Esophagus muscularis mucosa (tissue), 4 donors: ENCODE measurements around the gene NPAS1. TPM values are rescaled to one million over a fixed set of nuclear protein-coding genes. Genes with fewer than 3 reads are reported as not detected.

Source experiments
- DNase-seq: peaks from one replicate; pipeline ENCODE4 v3.0.0-alpha.2; 2017; ENCODE audit errors: extremely low spot score
- H3K27ac ChIP-seq, 4 donors: fragments of 200-600 bp; sonication (generic); replicated peaks in 1 of 4; 1 replicate in 3 of 4; 2 replicates in 1 of 4; pipeline ENCODE4 v1.5.1; 2016 to 2019; ENCODE audit warnings: mild to moderate bottlenecking in 1 of 4
- H3K27me3 ChIP-seq, 4 donors: fragments of 200-600 bp; sonication (generic); one replicate each; pipeline versions ENCODE4 v1.5.1 to v1.6.0; 2016 to 2019
- H3K36me3 ChIP-seq, 4 donors: fragments of 200-600 bp; sonication (generic); one replicate each; pipeline ENCODE4 v1.5.1; 2016 to 2019
- H3K4me1 ChIP-seq, 4 donors: fragments of 200-600 bp; sonication (generic); one replicate each; pipeline ENCODE4 v1.5.1; 2016 to 2019
- H3K4me3 ChIP-seq, 4 donors: fragments of 200-600 bp; sonication (generic); 1 replicate in 2 of 4; 2 replicates in 2 of 4; pipeline ENCODE4 v1.5.1; 2016 to 2019; ENCODE audit warnings: mild to moderate bottlenecking in 4 of 4, moderate library complexity in 1 of 4
- H3K9me3 ChIP-seq, 4 donors: fragments of 200-600 bp; sonication (generic); 1 replicate in 3 of 4; 2 replicates in 1 of 4; pipeline ENCODE4 v1.5.1; 2016 to 2019
- CTCF ChIP-seq, 3 experiments: fragments of 200-600 bp in 2 of 3; fragments of 450-650 bp in 1 of 3; sonication (generic) in 2 of 3; IDR thresholded peaks; one replicate each; pipeline ENCODE4 v1.5.1; 2017 to 2019; ENCODE audit warnings: antibody characterized with exemption in 3 of 3, mild to moderate bottlenecking in 2 of 3, moderate library complexity in 1 of 3
- EP300 ChIP-seq: sonication (generic); formaldehyde crosslinking; IDR thresholded peaks from one replicate; pipeline ENCODE4 v1.6.1; 2017; ENCODE audit warnings: antibody characterized with exemption
- POLR2A ChIP-seq: fragments of 450-650 bp; IDR thresholded peaks from one replicate; pipeline ENCODE4 v1.6.1; 2017; ENCODE audit warnings: antibody characterized with exemption, moderate library complexity, mild to moderate bottlenecking, low read depth
- POLR2AphosphoS5 ChIP-seq, 2 donors: sonication (generic); formaldehyde crosslinking; IDR thresholded peaks; one replicate each; pipeline ENCODE4 v1.6.1; 2017; ENCODE audit warnings: antibody characterized with exemption in 2 of 2
- WGBS: methylation state at CpG from one replicate; pipeline ENCODE4 v1.1.5; 2018; 5-methylcytosine and 5-hydroxymethylcytosine counted together
- intact Hi-C: fragments of 100-400 bp; cut with DNase I; formaldehyde crosslinking; loops from one replicate; pipeline ENCODE4 v1.15.1; 2023
- total RNA-seq, 4 donors: library from RNA; depleted of rRNA; stranded (reverse); fragments of >200 nt; gene quantifications; one replicate each; pipeline versions ENCODE4 v1.1.0 to v1.2.1, GENCODE V29; 2016

NPAS1 gene
- total RNA-seq, 4 donors from 2014 or later: 0.34 TPM; not detected in 3

DNA sequence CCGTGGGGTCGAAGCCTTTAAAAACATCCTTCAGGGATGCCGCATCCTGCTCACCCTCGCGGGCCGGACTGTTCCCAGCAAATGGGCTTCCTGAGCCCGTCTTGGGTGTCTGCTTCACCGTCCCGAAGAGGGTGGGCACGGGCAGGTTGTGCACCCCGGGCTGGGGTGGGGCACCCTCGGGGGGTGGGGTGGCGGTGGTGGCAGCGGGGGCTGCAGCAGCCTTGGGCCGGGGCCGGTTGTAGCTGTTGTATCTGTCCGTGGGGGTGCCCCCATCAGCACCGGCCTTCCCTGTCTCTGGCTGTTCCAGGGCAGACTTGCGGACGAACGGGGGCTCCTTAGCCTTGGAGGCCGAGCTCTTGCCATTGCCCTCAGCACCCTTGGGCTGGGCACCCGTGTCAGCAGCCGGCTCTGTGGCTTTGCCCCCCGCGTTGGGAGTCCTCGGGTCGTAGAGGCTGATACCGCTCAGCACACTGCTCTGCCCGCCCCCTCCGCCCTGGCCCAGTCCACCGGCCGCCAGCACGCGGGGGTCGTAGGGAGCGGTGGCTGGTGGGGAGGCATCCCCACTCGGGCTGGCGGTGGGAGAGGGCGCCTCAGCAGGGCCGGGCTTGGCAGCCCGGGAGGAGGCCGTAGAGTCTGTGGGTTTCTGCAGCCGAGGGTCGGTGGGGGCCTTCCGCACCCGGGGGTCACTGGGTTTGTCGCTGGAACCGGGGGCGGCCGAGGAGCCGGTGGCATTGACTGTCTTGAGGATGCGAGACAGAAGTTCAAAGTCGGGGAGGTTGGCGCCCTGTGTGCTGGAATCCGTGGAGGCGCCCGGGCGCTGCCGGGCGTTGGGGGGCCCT is 47.0 kb downstream of the NPAS1 start:
- H3K36me3 ChIP-seq: peaks cover 44 to 77% (median 71%) of the 10 kb centered on the region in 4 donors
- H3K4me1 ChIP-seq: no peaks in the 10 kb centered on the region
- no peaks in the 10 kb centered on the region for H3K9me3 ChIP-seq
- DNase-seq: no peak
- no peak overlapping the region for H3K27ac ChIP-seq
- intact Hi-C loops: no loop called here
- H3K27me3 ChIP-seq: no peaks in the 10 kb centered on the region
- H3K4me3 ChIP-seq: no peak overlapping the region
- TF ChIP-seq CTCF (IDR thresholded peaks at IDR 0.05): no peak
- no peak for TF ChIP-seq POLR2AphosphoS5 (IDR thresholded peaks at IDR 0.05)
- TF ChIP-seq POLR2A: no peak
- TF ChIP-seq EP300: no peak
- WGBS: 89% methylated on average over 33 of the region's 61 CpGs

GRCh38 chr19:47067215-47067847 is 47.7 kb downstream of the NPAS1 start:
- intact Hi-C loops: no loop called here
- no peak for DNase-seq
- peaks cover 51 to 84% (median 79%) of the 10 kb centered on the region in 4 donors for H3K36me3 ChIP-seq

GRCh38 chr19:47068246-47068645 is 48.6 kb downstream of the NPAS1 start:
- H3K4me1 ChIP-seq: no peaks in the 10 kb centered on the region
- H3K27me3 ChIP-seq: no peaks in the 10 kb centered on the region
- no peak for DNase-seq
- no peak overlapping the region for H3K4me3 ChIP-seq
- no peaks in the 10 kb centered on the region for H3K9me3 ChIP-seq
- intact Hi-C loops: no loop called here
- WGBS: 93% methylated on average over 3 of the region's 8 CpGs
- no peak overlapping the region for H3K27ac ChIP-seq
- H3K36me3 ChIP-seq: peaks cover 56 to 93% (median 88%) of the 10 kb centered on the region in 4 donors
- TF ChIP-seq CTCF (IDR thresholded peaks at IDR 0.05) (no peak), POLR2A (no peak), POLR2AphosphoS5 (IDR thresholded peaks at IDR 0.05) (no peak), EP300 (no peak)

More at GRCh38 chr19:47067215-47067847, 47.7 kb downstream of the NPAS1 start:
- 92% methylated on average over 5 of the region's 36 CpGs for WGBS
- TF ChIP-seq CTCF (IDR thresholded peaks at IDR 0.05) (no peak), POLR2A (no peak), EP300 (no peak), POLR2AphosphoS5 (IDR thresholded peaks at IDR 0.05) (no peak)
- Histone ChIP-seq H3K27me3 (no peaks in the 10 kb centered on the region), H3K27ac (no peak overlapping the region), H3K9me3 (no peaks in the 10 kb centered on the region), H3K4me1 (no peaks in the 10 kb centered on the region), H3K4me3 (no peak overlapping the region)

- Histone ChIP-seq H3K27ac (no peak overlapping the region), H3K9me3 (no peaks in the 10 kb centered on the region), H3K4me1 (peaks cover 0 to 6% (median 0%) of the 10 kb centered on the region in 4 donors), H3K36me3 (peaks cover 60 to 94% (median 92%) of the 10 kb centered on the region in 4 donors), H3K4me3 (no peak overlapping the region), H3K27me3 (no peaks in the 10 kb centered on the region)
- no peak for TF ChIP-seq CTCF (IDR thresholded peaks at IDR 0.05)
- TF ChIP-seq POLR2AphosphoS5 (IDR thresholded peaks at IDR 0.05): no peak
- TF ChIP-seq EP300: no peak
- no peak for TF ChIP-seq POLR2A
- intact Hi-C loops: no loop called here
- no peak for DNase-seq
- WGBS: 85% methylated on average over 13 of the region's 18 CpGs
Observed at GRCh38 chr19:47068876-47069406, 49.3 kb downstream of the NPAS1 start.
